HEK293 (cell line): ENCODE measurements around the gene FOXO6.
A peak's percentile ranks its signal among the peaks of the same experiment; 100 is the strongest.

Experiments used
- HOXD13 ChIP-seq: sonication (generic); formaldehyde crosslinking; IDR thresholded peaks from 2 replicates; pipeline ENCODE4 v1.8.0; 2022; ENCODE audit warnings: missing genetic modification reagents, borderline replicate concordance
- KLF10 ChIP-seq: fragments of 450-650 bp; IDR thresholded peaks from 2 replicates; pipeline ENCODE4 v1.5.1; 2018; ENCODE audit warnings: missing biosample characterization, mild to moderate bottlenecking, missing genetic modification characterization
- KLF8 ChIP-seq: fragments of 450-650 bp; formaldehyde crosslinking; IDR thresholded peaks from 2 replicates; pipeline ENCODE4 v1.5.1; 2016; ENCODE audit warnings: missing biosample characterization, missing genetic modification characterization
- RBAK ChIP-seq: fragments of 450-650 bp; formaldehyde crosslinking; IDR thresholded peaks from 2 replicates; pipeline ENCODE4 v1.5.1; 2016; ENCODE audit warnings: missing biosample characterization, missing genetic modification characterization
- SP2 ChIP-seq: fragments of 450-650 bp; formaldehyde crosslinking; IDR thresholded peaks from 2 replicates; pipeline ENCODE4 v1.5.1; 2016; ENCODE audit warnings: missing biosample characterization, missing genetic modification characterization
- TRIM28 ChIP-seq: IDR thresholded peaks from 2 replicates; pipeline ENCODE4 v1.6.1; 2011; ENCODE audit warnings: low read length, control low read depth, borderline replicate concordance
- ZIC2 ChIP-seq: fragments of 450-650 bp; formaldehyde crosslinking; IDR thresholded peaks from 2 replicates; pipeline ENCODE4 v1.5.1; 2016; ENCODE audit warnings: missing biosample characterization, missing genetic modification characterization
- ZNF114 ChIP-seq: fragments of 450-650 bp; formaldehyde crosslinking; IDR thresholded peaks from 2 replicates; pipeline ENCODE4 v1.5.0; 2017; ENCODE audit warnings: missing biosample characterization, missing genetic modification characterization
- ZNF121 ChIP-seq: fragments of 450-650 bp; formaldehyde crosslinking; IDR thresholded peaks from 2 replicates; pipeline ENCODE4 v1.5.1; 2016; ENCODE audit warnings: missing biosample characterization, missing genetic modification characterization
- ZNF174 ChIP-seq: fragments of 450-650 bp; formaldehyde crosslinking; IDR thresholded peaks from 2 replicates; pipeline ENCODE4 v1.5.0; 2017; ENCODE audit warnings: missing biosample characterization, mild to moderate bottlenecking, missing genetic modification characterization
- ZNF175 ChIP-seq: fragments of 450-650 bp; formaldehyde crosslinking; IDR thresholded peaks from 2 replicates; pipeline ENCODE4 v1.5.1; 2016; ENCODE audit warnings: missing biosample characterization, missing genetic modification characterization
- ZNF335 ChIP-seq: fragments of 450-650 bp; formaldehyde crosslinking; conservative IDR thresholded peaks from 2 replicates; pipeline ENCODE4 v1.5.1; 2016; ENCODE audit warnings: missing biosample characterization, missing genetic modification characterization
- ZNF37A ChIP-seq: fragments of 450-650 bp; IDR thresholded peaks from 2 replicates; pipeline ENCODE4 v1.5.1; 2018; ENCODE audit warnings: missing biosample characterization, missing genetic modification characterization
- ZNF501 ChIP-seq: fragments of 450-650 bp; formaldehyde crosslinking; IDR thresholded peaks from 2 replicates; pipeline ENCODE4 v1.5.1; 2016; ENCODE audit warnings: missing biosample characterization, missing genetic modification characterization
- ZNF544 ChIP-seq: fragments of 450-650 bp; formaldehyde crosslinking; IDR thresholded peaks from 2 replicates; pipeline ENCODE4 v1.5.0; 2017; ENCODE audit warnings: missing biosample characterization, missing genetic modification characterization
- ZNF548 ChIP-seq: fragments of 450-650 bp; formaldehyde crosslinking; IDR thresholded peaks from 2 replicates; pipeline ENCODE4 v1.5.1; 2016; ENCODE audit warnings: missing biosample characterization, missing genetic modification characterization
- ZNF621 ChIP-seq: fragments of 450-650 bp; formaldehyde crosslinking; IDR thresholded peaks from 2 replicates; pipeline ENCODE4 v1.5.1; 2017; ENCODE audit warnings: missing biosample characterization, missing genetic modification characterization
- ZNF654 ChIP-seq: fragments of 450-650 bp; formaldehyde crosslinking; IDR thresholded peaks from 2 replicates; pipeline ENCODE4 v1.5.1; 2016; ENCODE audit warnings: low read depth, missing biosample characterization, missing genetic modification characterization
- ZNF658 ChIP-seq: fragments of 450-650 bp; formaldehyde crosslinking; IDR thresholded peaks from 2 replicates; pipeline ENCODE4; 2016; ENCODE audit warnings: missing biosample characterization, missing genetic modification characterization
- ZNF785 ChIP-seq: fragments of 450-650 bp; formaldehyde crosslinking; IDR thresholded peaks from 2 replicates; pipeline ENCODE4 v1.5.1; 2016; ENCODE audit warnings: missing biosample characterization, missing genetic modification characterization
- TF ChIP-seq, protein P1 (sequence below): fragments of 450-650 bp; formaldehyde crosslinking; optimal IDR thresholded peaks from 2 replicates; pipeline ENCODE3; 2016; ENCODE audit warnings: missing biosample characterization, mild to moderate bottlenecking, missing genetic modification characterization
- TF ChIP-seq, protein P2 (sequence below): fragments of 450-650 bp; formaldehyde crosslinking; IDR thresholded peaks from 2 replicates; pipeline ENCODE4 v1.5.1; 2016; ENCODE audit warnings: missing biosample characterization, missing genetic modification characterization
- TF ChIP-seq, protein P3 (sequence below): fragments of 450-650 bp; formaldehyde crosslinking; IDR thresholded peaks from 2 replicates; pipeline ENCODE4 v1.5.1; 2016; ENCODE audit warnings: missing biosample characterization, missing genetic modification characterization, borderline replicate concordance
- TF ChIP-seq, protein P4 (sequence below): fragments of 450-650 bp; formaldehyde crosslinking; IDR thresholded peaks from 2 replicates; pipeline ENCODE4 v1.5.1; 2016; ENCODE audit warnings: missing biosample characterization, missing genetic modification characterization
- TF ChIP-seq, protein P5 (sequence below): fragments of 450-650 bp; formaldehyde crosslinking; IDR thresholded peaks from 2 replicates; pipeline ENCODE4 v1.5.1; 2017; ENCODE audit warnings: missing biosample characterization, missing genetic modification characterization
- TF ChIP-seq, protein P6 (sequence below): fragments of 450-650 bp; formaldehyde crosslinking; IDR thresholded peaks from 2 replicates; pipeline ENCODE4 v1.5.1; 2016; ENCODE audit warnings: missing biosample characterization, missing genetic modification characterization
- TF ChIP-seq, protein P7 (sequence below): fragments of 450-650 bp; formaldehyde crosslinking; IDR thresholded peaks from 2 replicates; pipeline ENCODE4 v1.5.1; 2016; ENCODE audit warnings: missing biosample characterization, missing genetic modification characterization

The FOXO6 gene

DNA sequence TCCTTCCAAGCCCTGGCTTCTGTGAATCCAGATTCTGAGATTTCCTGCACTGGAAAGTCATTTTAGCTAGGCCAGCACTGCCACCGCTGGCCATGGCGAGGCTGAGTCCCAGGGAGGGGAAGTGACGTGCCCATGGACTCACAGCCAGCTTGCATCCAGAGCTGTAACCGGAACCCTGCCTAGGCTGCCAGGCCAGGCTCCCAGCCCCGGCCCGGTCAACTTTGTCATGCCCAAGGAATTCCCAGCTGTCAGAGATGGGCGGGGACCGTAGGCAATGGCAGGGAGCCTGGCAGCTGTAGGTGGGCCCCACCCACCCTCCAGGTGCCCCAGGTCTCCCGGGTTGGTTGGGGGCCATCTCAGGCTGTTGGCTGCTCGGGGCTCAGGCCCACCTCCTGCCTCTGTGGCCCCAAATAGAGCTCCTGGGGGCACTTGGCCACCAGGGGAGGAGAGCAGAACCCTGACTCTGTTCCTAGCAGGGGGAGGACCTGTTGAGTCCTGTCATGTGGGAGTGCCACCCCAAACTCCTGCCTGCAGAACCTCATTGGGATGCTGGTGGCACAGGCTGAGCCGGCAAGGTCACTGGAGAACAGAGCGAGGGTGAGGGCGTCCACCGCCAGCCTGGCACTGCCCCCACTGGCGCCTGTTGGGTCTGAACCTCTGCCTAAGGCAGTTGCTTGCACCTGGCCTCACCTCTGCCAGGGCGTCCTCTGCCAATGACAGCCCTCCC, 57.8 kb downstream of the FOXO6 start (continued):
- TF ChIP-seq, protein P1, sequence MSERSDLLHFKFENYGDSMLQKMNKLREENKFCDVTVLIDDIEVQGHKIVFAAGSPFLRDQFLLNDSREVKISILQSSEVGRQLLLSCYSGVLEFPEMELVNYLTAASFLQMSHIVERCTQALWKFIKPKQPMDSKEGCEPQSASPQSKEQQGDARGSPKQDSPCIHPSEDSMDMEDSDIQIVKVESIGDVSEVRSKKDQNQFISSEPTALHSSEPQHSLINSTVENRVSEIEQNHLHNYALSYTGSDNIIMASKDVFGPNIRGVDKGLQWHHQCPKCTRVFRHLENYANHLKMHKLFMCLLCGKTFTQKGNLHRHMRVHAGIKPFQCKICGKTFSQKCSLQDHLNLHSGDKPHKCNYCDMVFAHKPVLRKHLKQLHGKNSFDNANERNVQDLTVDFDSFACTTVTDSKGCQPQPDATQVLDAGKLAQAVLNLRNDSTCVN (tag by site-specific recombination), result no peak
- no peak for TF ChIP-seq TRIM28
- TF ChIP-seq HOXD13 (CRISPR knock-in tag), result no peak
- TF ChIP-seq ZNF121, result no peak
- TF ChIP-seq, protein P2, sequence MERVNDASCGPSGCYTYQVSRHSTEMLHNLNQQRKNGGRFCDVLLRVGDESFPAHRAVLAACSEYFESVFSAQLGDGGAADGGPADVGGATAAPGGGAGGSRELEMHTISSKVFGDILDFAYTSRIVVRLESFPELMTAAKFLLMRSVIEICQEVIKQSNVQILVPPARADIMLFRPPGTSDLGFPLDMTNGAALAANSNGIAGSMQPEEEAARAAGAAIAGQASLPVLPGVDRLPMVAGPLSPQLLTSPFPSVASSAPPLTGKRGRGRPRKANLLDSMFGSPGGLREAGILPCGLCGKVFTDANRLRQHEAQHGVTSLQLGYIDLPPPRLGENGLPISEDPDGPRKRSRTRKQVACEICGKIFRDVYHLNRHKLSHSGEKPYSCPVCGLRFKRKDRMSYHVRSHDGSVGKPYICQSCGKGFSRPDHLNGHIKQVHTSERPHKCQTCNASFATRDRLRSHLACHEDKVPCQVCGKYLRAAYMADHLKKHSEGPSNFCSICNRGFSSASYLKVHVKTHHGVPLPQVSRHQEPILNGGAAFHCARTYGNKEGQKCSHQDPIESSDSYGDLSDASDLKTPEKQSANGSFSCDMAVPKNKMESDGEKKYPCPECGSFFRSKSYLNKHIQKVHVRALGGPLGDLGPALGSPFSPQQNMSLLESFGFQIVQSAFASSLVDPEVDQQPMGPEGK, result no peak
- TF ChIP-seq ZNF501 (tag by site-specific recombination), result no peak
- TF ChIP-seq, protein P3, sequence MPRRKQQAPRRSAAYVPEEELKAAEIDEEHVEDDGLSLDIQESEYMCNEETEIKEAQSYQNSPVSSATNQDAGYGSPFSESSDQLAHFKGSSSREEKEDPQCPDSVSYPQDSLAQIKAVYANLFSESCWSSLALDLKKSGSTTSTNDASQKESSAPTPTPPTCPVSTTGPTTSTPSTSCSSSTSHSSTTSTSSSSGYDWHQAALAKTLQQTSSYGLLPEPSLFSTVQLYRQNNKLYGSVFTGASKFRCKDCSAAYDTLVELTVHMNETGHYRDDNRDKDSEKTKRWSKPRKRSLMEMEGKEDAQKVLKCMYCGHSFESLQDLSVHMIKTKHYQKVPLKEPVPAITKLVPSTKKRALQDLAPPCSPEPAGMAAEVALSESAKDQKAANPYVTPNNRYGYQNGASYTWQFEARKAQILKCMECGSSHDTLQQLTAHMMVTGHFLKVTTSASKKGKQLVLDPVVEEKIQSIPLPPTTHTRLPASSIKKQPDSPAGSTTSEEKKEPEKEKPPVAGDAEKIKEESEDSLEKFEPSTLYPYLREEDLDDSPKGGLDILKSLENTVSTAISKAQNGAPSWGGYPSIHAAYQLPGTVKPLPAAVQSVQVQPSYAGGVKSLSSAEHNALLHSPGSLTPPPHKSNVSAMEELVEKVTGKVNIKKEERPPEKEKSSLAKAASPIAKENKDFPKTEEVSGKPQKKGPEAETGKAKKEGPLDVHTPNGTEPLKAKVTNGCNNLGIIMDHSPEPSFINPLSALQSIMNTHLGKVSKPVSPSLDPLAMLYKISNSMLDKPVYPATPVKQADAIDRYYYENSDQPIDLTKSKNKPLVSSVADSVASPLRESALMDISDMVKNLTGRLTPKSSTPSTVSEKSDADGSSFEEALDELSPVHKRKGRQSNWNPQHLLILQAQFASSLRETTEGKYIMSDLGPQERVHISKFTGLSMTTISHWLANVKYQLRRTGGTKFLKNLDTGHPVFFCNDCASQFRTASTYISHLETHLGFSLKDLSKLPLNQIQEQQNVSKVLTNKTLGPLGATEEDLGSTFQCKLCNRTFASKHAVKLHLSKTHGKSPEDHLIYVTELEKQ (tag by site-specific recombination), result no peak
- no peak for TF ChIP-seq ZNF548 (tag by site-specific recombination)
- TF ChIP-seq ZNF621, result no peak
- TF ChIP-seq, protein P4, sequence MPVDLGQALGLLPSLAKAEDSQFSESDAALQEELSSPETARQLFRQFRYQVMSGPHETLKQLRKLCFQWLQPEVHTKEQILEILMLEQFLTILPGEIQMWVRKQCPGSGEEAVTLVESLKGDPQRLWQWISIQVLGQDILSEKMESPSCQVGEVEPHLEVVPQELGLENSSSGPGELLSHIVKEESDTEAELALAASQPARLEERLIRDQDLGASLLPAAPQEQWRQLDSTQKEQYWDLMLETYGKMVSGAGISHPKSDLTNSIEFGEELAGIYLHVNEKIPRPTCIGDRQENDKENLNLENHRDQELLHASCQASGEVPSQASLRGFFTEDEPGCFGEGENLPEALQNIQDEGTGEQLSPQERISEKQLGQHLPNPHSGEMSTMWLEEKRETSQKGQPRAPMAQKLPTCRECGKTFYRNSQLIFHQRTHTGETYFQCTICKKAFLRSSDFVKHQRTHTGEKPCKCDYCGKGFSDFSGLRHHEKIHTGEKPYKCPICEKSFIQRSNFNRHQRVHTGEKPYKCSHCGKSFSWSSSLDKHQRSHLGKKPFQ (tag by site-specific recombination), result no peak
- 0 out of 2 replicates have a peak, but pooled peaks have one; percentile 21 for TF ChIP-seq ZIC2 (tag by site-specific recombination)
- TF ChIP-seq ZNF175 (tag by site-specific recombination), result no peak
- no peak for TF ChIP-seq ZNF658 (tag by site-specific recombination)
- TF ChIP-seq ZNF174, result no peak
- TF ChIP-seq, protein P5, sequence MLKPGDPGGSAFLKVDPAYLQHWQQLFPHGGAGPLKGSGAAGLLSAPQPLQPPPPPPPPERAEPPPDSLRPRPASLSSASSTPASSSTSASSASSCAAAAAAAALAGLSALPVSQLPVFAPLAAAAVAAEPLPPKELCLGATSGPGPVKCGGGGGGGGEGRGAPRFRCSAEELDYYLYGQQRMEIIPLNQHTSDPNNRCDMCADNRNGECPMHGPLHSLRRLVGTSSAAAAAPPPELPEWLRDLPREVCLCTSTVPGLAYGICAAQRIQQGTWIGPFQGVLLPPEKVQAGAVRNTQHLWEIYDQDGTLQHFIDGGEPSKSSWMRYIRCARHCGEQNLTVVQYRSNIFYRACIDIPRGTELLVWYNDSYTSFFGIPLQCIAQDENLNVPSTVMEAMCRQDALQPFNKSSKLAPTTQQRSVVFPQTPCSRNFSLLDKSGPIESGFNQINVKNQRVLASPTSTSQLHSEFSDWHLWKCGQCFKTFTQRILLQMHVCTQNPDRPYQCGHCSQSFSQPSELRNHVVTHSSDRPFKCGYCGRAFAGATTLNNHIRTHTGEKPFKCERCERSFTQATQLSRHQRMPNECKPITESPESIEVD (tag by site-specific recombination), result no peak
- no peak for TF ChIP-seq ZNF544 (tag by site-specific recombination)
- no peak for TF ChIP-seq ZNF114 (tag by site-specific recombination)
- TF ChIP-seq SP2 (tag by site-specific recombination), result no peak
- TF ChIP-seq, protein P6, sequence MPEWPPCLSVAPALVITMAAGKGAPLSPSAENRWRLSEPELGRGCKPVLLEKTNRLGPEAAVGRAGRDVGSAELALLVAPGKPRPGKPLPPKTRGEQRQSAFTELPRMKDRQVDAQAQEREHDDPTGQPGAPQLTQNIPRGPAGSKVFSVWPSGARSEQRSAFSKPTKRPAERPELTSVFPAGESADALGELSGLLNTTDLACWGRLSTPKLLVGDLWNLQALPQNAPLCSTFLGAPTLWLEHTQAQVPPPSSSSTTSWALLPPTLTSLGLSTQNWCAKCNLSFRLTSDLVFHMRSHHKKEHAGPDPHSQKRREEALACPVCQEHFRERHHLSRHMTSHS (tag by site-specific recombination), result no peak
- TF ChIP-seq ZNF335 (tag by site-specific recombination), result no peak
- no peak for TF ChIP-seq KLF10
- no peak for TF ChIP-seq RBAK (tag by site-specific recombination)
- TF ChIP-seq KLF8 (tag by site-specific recombination), result no peak
- no peak for TF ChIP-seq ZNF654 (tag by site-specific recombination)
- no peak for TF ChIP-seq ZNF785 (tag by site-specific recombination)
- no peak for TF ChIP-seq ZNF37A (tag by site-specific recombination)
- TF ChIP-seq, protein P7, sequence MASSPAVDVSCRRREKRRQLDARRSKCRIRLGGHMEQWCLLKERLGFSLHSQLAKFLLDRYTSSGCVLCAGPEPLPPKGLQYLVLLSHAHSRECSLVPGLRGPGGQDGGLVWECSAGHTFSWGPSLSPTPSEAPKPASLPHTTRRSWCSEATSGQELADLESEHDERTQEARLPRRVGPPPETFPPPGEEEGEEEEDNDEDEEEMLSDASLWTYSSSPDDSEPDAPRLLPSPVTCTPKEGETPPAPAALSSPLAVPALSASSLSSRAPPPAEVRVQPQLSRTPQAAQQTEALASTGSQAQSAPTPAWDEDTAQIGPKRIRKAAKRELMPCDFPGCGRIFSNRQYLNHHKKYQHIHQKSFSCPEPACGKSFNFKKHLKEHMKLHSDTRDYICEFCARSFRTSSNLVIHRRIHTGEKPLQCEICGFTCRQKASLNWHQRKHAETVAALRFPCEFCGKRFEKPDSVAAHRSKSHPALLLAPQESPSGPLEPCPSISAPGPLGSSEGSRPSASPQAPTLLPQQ, result peak; percentile 93
